ENCODE measurements around the gene RNF213. TPM values are rescaled to one million over a fixed set of nuclear protein-coding genes. Genes with fewer than 3 reads are reported as not detected.

The RNF213 gene
- total RNA-seq, 2 donors from 2014 or later: 98.8 to 136 TPM

DNA sequence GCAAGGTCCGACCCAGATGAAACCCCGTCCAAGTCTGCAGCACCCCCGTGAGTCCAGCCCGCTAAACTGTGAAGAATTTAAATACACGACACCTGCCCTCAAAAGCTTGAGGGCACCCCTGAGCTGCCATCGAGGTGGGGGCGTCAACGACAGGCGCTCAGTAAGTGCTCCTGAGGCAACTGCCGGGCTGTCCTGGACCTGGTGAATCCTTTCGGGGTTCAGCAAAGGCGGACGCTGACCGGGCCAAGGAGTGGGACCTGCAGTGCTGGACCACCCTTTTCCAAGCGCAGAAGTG lies 153.8 kb downstream of the RNF213 start:
- Histone ChIP-seq H3K4me3 (ENCODE audit: low read length) (peak overlapping the region; percentile 96), H3K9me3 (ENCODE audit: control insufficient read depth, low read length) (no peaks in the 10 kb centered on the region), H3K36me3 (ENCODE audit: control insufficient read depth, insufficient read depth, low read length) (peaks cover 19% of the 10 kb centered on the region), H3K27ac (ENCODE audit: low read depth, low read length) (peak overlapping the region; percentile 94), H3K27me3 (ENCODE audit: control insufficient read depth, insufficient read depth, low read length, poor library complexity, severe bottlenecking) (no peaks in the 10 kb centered on the region), H3K4me1 (ENCODE audit: control insufficient read depth, insufficient read depth, low read length) (peaks cover 10% of the 10 kb centered on the region), H3K9ac (ENCODE audit: extremely low read depth, low read length, poor library complexity, severe bottlenecking) (peak overlapping the region; percentile 92)
- no peak for DNase-seq
- Mint-ChIP-seq H3K4me1 (peaks cover 35% of the 10 kb centered on the region), H3K9me3 (no peaks in the 10 kb centered on the region), H3K36me3 (ENCODE audit: low read depth) (peaks cover 24% of the 10 kb centered on the region), H3K27me3 (ENCODE audit: insufficient read depth) (peaks cover 15% of the 10 kb centered on the region), H3K4me3 (peak overlapping the region; percentile 87), H3K27ac (peak overlapping the region; percentile 97)
- 4 to 10% methylated on average over 5 to 15 of the region's 15 CpGs for WGBS, 2 experiments (ENCODE audit: insufficient coverage in 1 of 2, insufficient read length in 1 of 2)
- TF ChIP-seq, protein P1, sequence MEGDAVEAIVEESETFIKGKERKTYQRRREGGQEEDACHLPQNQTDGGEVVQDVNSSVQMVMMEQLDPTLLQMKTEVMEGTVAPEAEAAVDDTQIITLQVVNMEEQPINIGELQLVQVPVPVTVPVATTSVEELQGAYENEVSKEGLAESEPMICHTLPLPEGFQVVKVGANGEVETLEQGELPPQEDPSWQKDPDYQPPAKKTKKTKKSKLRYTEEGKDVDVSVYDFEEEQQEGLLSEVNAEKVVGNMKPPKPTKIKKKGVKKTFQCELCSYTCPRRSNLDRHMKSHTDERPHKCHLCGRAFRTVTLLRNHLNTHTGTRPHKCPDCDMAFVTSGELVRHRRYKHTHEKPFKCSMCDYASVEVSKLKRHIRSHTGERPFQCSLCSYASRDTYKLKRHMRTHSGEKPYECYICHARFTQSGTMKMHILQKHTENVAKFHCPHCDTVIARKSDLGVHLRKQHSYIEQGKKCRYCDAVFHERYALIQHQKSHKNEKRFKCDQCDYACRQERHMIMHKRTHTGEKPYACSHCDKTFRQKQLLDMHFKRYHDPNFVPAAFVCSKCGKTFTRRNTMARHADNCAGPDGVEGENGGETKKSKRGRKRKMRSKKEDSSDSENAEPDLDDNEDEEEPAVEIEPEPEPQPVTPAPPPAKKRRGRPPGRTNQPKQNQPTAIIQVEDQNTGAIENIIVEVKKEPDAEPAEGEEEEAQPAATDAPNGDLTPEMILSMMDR (conservative IDR thresholded peaks at IDR 0.05): no peak

DNA sequence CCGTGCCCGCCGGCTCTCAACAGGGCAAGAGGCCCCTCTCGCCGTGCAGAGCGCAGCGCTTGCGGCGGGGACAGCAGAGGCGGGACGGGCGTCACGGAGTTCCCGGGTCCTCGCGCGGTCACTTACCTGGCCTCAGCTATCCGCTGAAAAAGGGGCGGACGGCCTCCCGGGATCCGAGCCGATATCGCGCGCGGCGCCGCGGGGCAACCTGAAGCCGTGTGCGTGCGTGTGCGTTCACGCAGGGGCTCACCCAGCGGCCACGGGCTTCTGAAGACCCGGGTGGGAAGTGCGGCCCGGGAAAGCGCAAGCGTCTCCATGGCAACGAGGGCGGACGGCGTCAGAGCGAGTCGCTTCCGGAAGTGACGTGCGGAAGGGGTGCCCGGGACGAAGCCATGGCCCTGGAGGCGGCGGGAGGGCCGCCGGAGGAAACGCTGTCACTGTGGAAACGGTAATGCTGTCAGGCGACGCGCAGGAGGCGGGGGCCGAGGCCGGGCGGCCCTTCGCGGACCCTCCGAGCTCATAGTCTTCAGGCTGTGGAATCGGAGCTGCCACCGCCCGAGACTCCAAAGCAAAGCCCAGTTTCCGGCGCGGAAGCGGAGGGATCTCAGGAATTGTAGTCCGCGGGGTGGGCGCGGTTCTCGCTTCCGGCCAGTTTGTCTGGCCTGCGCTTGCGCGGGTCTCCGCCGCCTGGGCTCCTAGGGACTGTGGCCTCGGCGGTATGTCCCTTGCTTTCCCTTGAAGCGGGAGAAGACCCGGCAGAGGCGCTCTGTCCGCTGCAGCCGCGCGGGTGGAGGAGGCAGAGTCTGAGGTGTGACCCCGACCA lies 154.4 kb downstream of the RNF213 start, which contains the start of gene ENDOV:
TSS of gene ENDOV (plus strand) at position 365 of the 823 bp plus-strand sequence. CDS start at position 393, 28 bp downstream.
- Histone ChIP-seq H3K4me3 (ENCODE audit: low read length) (peak within 1 kb of the TSS; percentile 96), H3K9ac (ENCODE audit: extremely low read depth, low read length, poor library complexity, severe bottlenecking) (peak within 1 kb of the TSS; percentile 92), H3K27me3 (ENCODE audit: control insufficient read depth, insufficient read depth, low read length, poor library complexity, severe bottlenecking) (no peaks in the 10 kb centered on the region), H3K9me3 (ENCODE audit: control insufficient read depth, low read length) (no peaks in the 10 kb centered on the region), H3K36me3 (ENCODE audit: control insufficient read depth, insufficient read depth, low read length) (peaks cover 21% of the 10 kb centered on the region), H3K27ac (ENCODE audit: low read depth, low read length) (peak within 1 kb of the TSS; percentile 94), H3K4me1 (ENCODE audit: control insufficient read depth, insufficient read depth, low read length) (peaks cover 10% of the 10 kb centered on the region)
- Mint-ChIP-seq H3K27me3 (ENCODE audit: insufficient read depth) (peaks cover 15% of the 10 kb centered on the region), H3K4me1 (peaks cover 35% of the 10 kb centered on the region), H3K36me3 (ENCODE audit: low read depth) (peaks cover 28% of the 10 kb centered on the region), H3K4me3 (peak within 1 kb of the TSS; percentile 87), H3K27ac (peak within 1 kb of the TSS; percentile 97), H3K9me3 (no peaks in the 10 kb centered on the region)
- 0 to 1% methylated on average over 62 to 97 of the region's 97 CpGs for WGBS, 2 experiments (ENCODE audit: insufficient coverage in 1 of 2, insufficient read length in 1 of 2)
- peak; percentile 98 for DNase-seq
- TF ChIP-seq, protein P1 (conservative IDR thresholded peaks at IDR 0.05): no peak

DNA sequence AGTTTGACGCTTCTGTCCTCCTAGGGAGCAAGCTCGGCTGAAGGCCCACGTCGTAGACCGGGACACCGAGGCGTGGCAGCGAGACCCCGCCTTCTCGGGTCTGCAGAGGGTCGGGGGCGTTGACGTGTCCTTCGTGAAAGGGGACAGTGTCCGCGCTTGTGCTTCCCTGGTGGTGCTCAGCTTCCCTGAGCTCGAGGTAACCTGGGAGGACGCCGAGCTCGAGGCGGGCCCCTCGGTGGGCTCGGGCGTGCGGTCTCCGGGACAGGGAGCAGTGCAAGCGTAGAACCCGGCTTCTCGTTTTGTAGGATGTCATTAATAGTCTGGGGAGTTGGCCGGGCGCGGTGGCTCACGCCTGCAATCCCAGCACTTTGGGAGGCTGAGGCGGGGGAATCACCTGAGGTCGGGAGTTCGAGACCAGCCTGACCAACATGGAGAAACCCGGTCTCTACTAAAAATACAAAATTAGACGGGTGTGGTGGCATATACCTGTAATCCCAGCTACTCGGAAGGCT lies 155.0 kb downstream of the RNF213 start:
- H3K4me3 ChIP-seq (ENCODE audit: low read length): peak overlapping the region; percentile 96
- Mint-ChIP-seq H3K9me3 (no peaks in the 10 kb centered on the region), H3K4me1 (peaks cover 31% of the 10 kb centered on the region), H3K27ac (peak overlapping the region; percentile 97), H3K27me3 (ENCODE audit: insufficient read depth) (peaks cover 15% of the 10 kb centered on the region), H3K36me3 (ENCODE audit: low read depth) (peaks cover 33% of the 10 kb centered on the region), H3K4me3 (peak overlapping the region; percentile 87)
- peaks cover 5% of the 10 kb centered on the region for H3K4me1 ChIP-seq (ENCODE audit: control insufficient read depth, insufficient read depth, low read length)
- TF ChIP-seq, protein P1 (conservative IDR thresholded peaks at IDR 0.05): no peak
- H3K27me3 ChIP-seq (ENCODE audit: control insufficient read depth, insufficient read depth, low read length, poor library complexity, severe bottlenecking): no peaks in the 10 kb centered on the region
- no peaks in the 10 kb centered on the region for H3K9me3 ChIP-seq (ENCODE audit: control insufficient read depth, low read length)
- WGBS, 2 experiments (ENCODE audit: insufficient coverage in 1 of 2, insufficient read length in 1 of 2): 14 to 19% methylated on average over 7 to 39 of the region's 39 CpGs
- H3K9ac ChIP-seq (ENCODE audit: extremely low read depth, low read length, poor library complexity, severe bottlenecking): peak overlapping the region; percentile 92
- no peak for DNase-seq
- peaks cover 23% of the 10 kb centered on the region for H3K36me3 ChIP-seq (ENCODE audit: control insufficient read depth, insufficient read depth, low read length)
- H3K27ac ChIP-seq (ENCODE audit: low read depth, low read length): peak overlapping the region; percentile 94
